HEK293 (cell line): ENCODE data around the gene RBM46.

ENCODE experiments used
- CTCF ChIA-PET: fragments of 350-600 bp; formaldehyde crosslinking; extraction: SDS; loops from one replicate; lab custom pipeline; 2021; ENCODE audit warnings: antibody characterized with exemption; lab: Yijun Ruan, JAX
- POLR2A ChIA-PET: fragments of 300-600 bp; formaldehyde crosslinking; extraction: SDS; loops from one replicate; lab custom pipeline; 2020; ENCODE audit warnings: antibody characterized with exemption, inconsistent platforms; lab: Yijun Ruan, JAX
- H3K27ac ChIP-seq: fragments of 200-500 bp; sonication (Bioruptor generic); 2 replicates; pipeline ENCODE4 v1.5.1; 2014; ENCODE audit warnings: low read depth, low read length, control low read depth, inconsistent platforms; ENCODE audit errors: extremely low read depth
- H3K36me3 ChIP-seq, 2 experiments: fragments of 200-500 bp in 1 of 2; sonication (Bioruptor generic) in 1 of 2; 1 replicate in 1 of 2; 2 replicates in 1 of 2; pipeline ENCODE4 v1.5.1; 2014 to 2017; ENCODE audit warnings: inconsistent platforms in 2 of 2, low read length in 2 of 2; ENCODE audit not compliant: control insufficient read depth in 2 of 2, insufficient read depth in 1 of 2
- H3K4me1 ChIP-seq: fragments of 200-500 bp; sonication (Bioruptor generic); 2 replicates; pipeline ENCODE4 v1.5.1; 2014; ENCODE audit warnings: mild to moderate bottlenecking, low read length, inconsistent platforms; ENCODE audit not compliant: control insufficient read depth, insufficient read depth
- H3K4me3 ChIP-seq: 2 replicates; pipeline ENCODE4 v1.5.1; 2011; ENCODE audit warnings: low read depth, mild to moderate bottlenecking, control low read depth, low read length, moderate library complexity
- H3K9me3 ChIP-seq: fragments of 200-500 bp; sonication (Bioruptor generic); 2 replicates; pipeline ENCODE4 v1.5.1; 2014; ENCODE audit warnings: low read depth, low read length, inconsistent platforms; ENCODE audit not compliant: control insufficient read depth, insufficient read depth
- FEZF1 ChIP-seq: fragments of 450-650 bp; formaldehyde crosslinking; IDR thresholded peaks from 2 replicates; pipeline ENCODE4 v1.5.1; 2016; ENCODE audit warnings: missing biosample characterization, missing genetic modification characterization
- IKZF3 ChIP-seq: fragments of 450-650 bp; IDR thresholded peaks from 2 replicates; pipeline ENCODE4 v1.5.0; 2018; ENCODE audit warnings: missing biosample characterization, mild to moderate bottlenecking, missing genetic modification characterization, moderate library complexity
- KLF8 ChIP-seq: fragments of 450-650 bp; formaldehyde crosslinking; IDR thresholded peaks from 2 replicates; pipeline ENCODE4 v1.5.1; 2016; ENCODE audit warnings: missing biosample characterization, missing genetic modification characterization
- OVOL3 ChIP-seq: fragments of 450-650 bp; formaldehyde crosslinking; IDR thresholded peaks from 2 replicates; pipeline ENCODE4 v1.5.1; 2016; ENCODE audit warnings: missing biosample characterization, missing genetic modification characterization
- RBAK ChIP-seq: fragments of 450-650 bp; formaldehyde crosslinking; IDR thresholded peaks from 2 replicates; pipeline ENCODE4 v1.5.1; 2016; ENCODE audit warnings: missing biosample characterization, missing genetic modification characterization
- ZIC2 ChIP-seq: fragments of 450-650 bp; formaldehyde crosslinking; IDR thresholded peaks from 2 replicates; pipeline ENCODE4 v1.5.1; 2016; ENCODE audit warnings: missing biosample characterization, missing genetic modification characterization
- ZNF10 ChIP-seq: fragments of 450-650 bp; formaldehyde crosslinking; IDR thresholded peaks from 2 replicates; pipeline ENCODE4 v1.5.1; 2017; ENCODE audit warnings: missing biosample characterization, missing genetic modification characterization
- ZNF132 ChIP-seq: fragments of 450-650 bp; formaldehyde crosslinking; IDR thresholded peaks from 2 replicates; pipeline ENCODE4 v1.5.1; 2017; ENCODE audit warnings: missing biosample characterization, missing genetic modification characterization, borderline replicate concordance
- ZNF16 ChIP-seq: fragments of 450-650 bp; formaldehyde crosslinking; IDR thresholded peaks from 2 replicates; pipeline ENCODE4 v1.5.1; 2016; ENCODE audit warnings: low read depth, missing biosample characterization, missing genetic modification characterization
- ZNF174 ChIP-seq: fragments of 450-650 bp; formaldehyde crosslinking; IDR thresholded peaks from 2 replicates; pipeline ENCODE4 v1.5.0; 2017; ENCODE audit warnings: missing biosample characterization, mild to moderate bottlenecking, missing genetic modification characterization
- ZNF239 ChIP-seq: fragments of 450-650 bp; formaldehyde crosslinking; IDR thresholded peaks from 2 replicates; pipeline ENCODE4 v1.5.1; 2016; ENCODE audit warnings: missing biosample characterization, missing genetic modification characterization
- ZNF391 ChIP-seq: fragments of 450-650 bp; formaldehyde crosslinking; IDR thresholded peaks from 2 replicates; pipeline ENCODE4 v1.5.1; 2016; ENCODE audit warnings: low read depth, missing biosample characterization, missing genetic modification characterization, borderline replicate concordance
- ZNF404 ChIP-seq: fragments of 450-650 bp; formaldehyde crosslinking; IDR thresholded peaks from 2 replicates; pipeline ENCODE4 v1.5.1; 2017; ENCODE audit warnings: missing biosample characterization, missing genetic modification characterization
- ZNF423 ChIP-seq: fragments of 450-650 bp; formaldehyde crosslinking; IDR thresholded peaks from 2 replicates; pipeline ENCODE4 v1.5.1; 2016; ENCODE audit warnings: missing biosample characterization, missing genetic modification characterization
- ZNF510 ChIP-seq: fragments of 450-650 bp; formaldehyde crosslinking; IDR thresholded peaks from 2 replicates; pipeline ENCODE4 v1.5.1; 2018; ENCODE audit warnings: mild to moderate bottlenecking, missing genetic modification characterization, missing biosample characterization; ENCODE audit not compliant: insufficient replicate concordance
- ZNF514 ChIP-seq: fragments of 450-650 bp; formaldehyde crosslinking; IDR thresholded peaks from 2 replicates; pipeline ENCODE4 v1.5.1; 2016; ENCODE audit warnings: missing biosample characterization, missing genetic modification characterization
- ZNF560 ChIP-seq: fragments of 450-650 bp; formaldehyde crosslinking; IDR thresholded peaks from 2 replicates; pipeline ENCODE4 v1.5.1; 2017; ENCODE audit warnings: missing biosample characterization, missing genetic modification characterization, borderline replicate concordance
- ZNF561 ChIP-seq: fragments of 450-650 bp; IDR thresholded peaks from 2 replicates; pipeline ENCODE4 v1.5.1; 2018; ENCODE audit warnings: missing biosample characterization, missing genetic modification characterization, borderline replicate concordance
- ZNF623 ChIP-seq: fragments of 450-650 bp; formaldehyde crosslinking; IDR thresholded peaks from 2 replicates; pipeline ENCODE4 v1.5.1; 2016; ENCODE audit warnings: missing biosample characterization, missing genetic modification characterization
- ZNF624 ChIP-seq: fragments of 450-650 bp; formaldehyde crosslinking; IDR thresholded peaks from 2 replicates; pipeline ENCODE4 v1.5.1; 2017; ENCODE audit warnings: missing biosample characterization, missing genetic modification characterization
- ZNF654 ChIP-seq: fragments of 450-650 bp; formaldehyde crosslinking; IDR thresholded peaks from 2 replicates; pipeline ENCODE4 v1.5.1; 2016; ENCODE audit warnings: low read depth, missing biosample characterization, missing genetic modification characterization
- ZNF670 ChIP-seq: fragments of 450-650 bp; formaldehyde crosslinking; IDR thresholded peaks from 2 replicates; pipeline ENCODE4 v1.5.1; 2016; ENCODE audit warnings: missing biosample characterization, missing genetic modification characterization, low read depth
- ZNF677 ChIP-seq: fragments of 450-650 bp; IDR thresholded peaks from 2 replicates; pipeline ENCODE4 v1.5.0; 2018; ENCODE audit warnings: missing biosample characterization, mild to moderate bottlenecking, missing genetic modification characterization, moderate library complexity
- ZNF785 ChIP-seq: fragments of 450-650 bp; formaldehyde crosslinking; IDR thresholded peaks from 2 replicates; pipeline ENCODE4 v1.5.1; 2016; ENCODE audit warnings: missing biosample characterization, missing genetic modification characterization
- ZNF792 ChIP-seq: fragments of 450-650 bp; formaldehyde crosslinking; IDR thresholded peaks from 2 replicates; pipeline ENCODE4 v1.5.1; 2016; ENCODE audit warnings: missing biosample characterization, missing genetic modification characterization
- TF ChIP-seq, protein P1 (sequence below): fragments of 450-650 bp; formaldehyde crosslinking; IDR thresholded peaks from 2 replicates; pipeline ENCODE4 v1.5.1; 2016; ENCODE audit warnings: missing biosample characterization, missing genetic modification characterization
- TF ChIP-seq, protein P2 (sequence below): fragments of 450-650 bp; formaldehyde crosslinking; IDR thresholded peaks from 2 replicates; pipeline ENCODE4 v1.5.1; 2016; ENCODE audit warnings: missing biosample characterization, missing genetic modification characterization
- TF ChIP-seq, protein P3 (sequence below): fragments of 450-650 bp; formaldehyde crosslinking; IDR thresholded peaks from 2 replicates; pipeline ENCODE4 v1.5.1; 2016; ENCODE audit warnings: missing biosample characterization, missing genetic modification characterization
- TF ChIP-seq, protein P4 (sequence below): fragments of 450-650 bp; formaldehyde crosslinking; IDR thresholded peaks from 2 replicates; pipeline ENCODE4; 2016; ENCODE audit warnings: missing biosample characterization, missing genetic modification characterization

Gene RBM46

DNA sequence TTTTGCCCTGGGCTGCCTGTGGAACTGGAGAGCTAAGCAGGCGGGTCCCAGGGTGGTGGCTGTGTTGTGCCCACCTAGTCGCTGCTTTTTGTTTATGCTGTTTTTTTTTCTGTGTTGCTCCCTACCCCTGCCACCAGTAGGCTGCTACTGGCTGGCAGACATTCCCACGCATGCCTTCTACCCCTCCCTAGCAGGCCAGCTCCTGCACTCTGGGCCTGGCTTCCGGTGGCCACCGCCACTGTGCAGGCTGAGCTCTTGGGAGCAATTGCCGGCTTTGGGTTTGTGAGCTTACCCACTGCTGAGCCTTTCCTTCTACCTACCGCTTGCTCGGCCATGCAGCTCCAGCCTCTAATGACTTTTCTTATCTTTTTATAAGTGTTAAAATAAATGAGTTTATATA is 57.6 kb downstream of the RBM46 start:
- POLR2A ChIA-PET = no interaction called here
- Histone ChIP-seq H3K4me1 (no peaks in the 10 kb centered on the region), H3K27ac (no peak overlapping the region), H3K36me3 (no peaks in the 10 kb centered on the region), H3K9me3 (no peaks in the 10 kb centered on the region), H3K4me3 (no peak overlapping the region)
- CTCF ChIA-PET = no interaction called here
- TF ChIP-seq ZNF624 (tag by site-specific recombination) (no peak), ZNF391 (tag by site-specific recombination) (no peak), ZNF404 (no peak), ZNF132 (tag by site-specific recombination) (no peak)
- TF ChIP-seq, protein P1, sequence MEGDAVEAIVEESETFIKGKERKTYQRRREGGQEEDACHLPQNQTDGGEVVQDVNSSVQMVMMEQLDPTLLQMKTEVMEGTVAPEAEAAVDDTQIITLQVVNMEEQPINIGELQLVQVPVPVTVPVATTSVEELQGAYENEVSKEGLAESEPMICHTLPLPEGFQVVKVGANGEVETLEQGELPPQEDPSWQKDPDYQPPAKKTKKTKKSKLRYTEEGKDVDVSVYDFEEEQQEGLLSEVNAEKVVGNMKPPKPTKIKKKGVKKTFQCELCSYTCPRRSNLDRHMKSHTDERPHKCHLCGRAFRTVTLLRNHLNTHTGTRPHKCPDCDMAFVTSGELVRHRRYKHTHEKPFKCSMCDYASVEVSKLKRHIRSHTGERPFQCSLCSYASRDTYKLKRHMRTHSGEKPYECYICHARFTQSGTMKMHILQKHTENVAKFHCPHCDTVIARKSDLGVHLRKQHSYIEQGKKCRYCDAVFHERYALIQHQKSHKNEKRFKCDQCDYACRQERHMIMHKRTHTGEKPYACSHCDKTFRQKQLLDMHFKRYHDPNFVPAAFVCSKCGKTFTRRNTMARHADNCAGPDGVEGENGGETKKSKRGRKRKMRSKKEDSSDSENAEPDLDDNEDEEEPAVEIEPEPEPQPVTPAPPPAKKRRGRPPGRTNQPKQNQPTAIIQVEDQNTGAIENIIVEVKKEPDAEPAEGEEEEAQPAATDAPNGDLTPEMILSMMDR (tag by site-specific recombination) = no peak

DNA sequence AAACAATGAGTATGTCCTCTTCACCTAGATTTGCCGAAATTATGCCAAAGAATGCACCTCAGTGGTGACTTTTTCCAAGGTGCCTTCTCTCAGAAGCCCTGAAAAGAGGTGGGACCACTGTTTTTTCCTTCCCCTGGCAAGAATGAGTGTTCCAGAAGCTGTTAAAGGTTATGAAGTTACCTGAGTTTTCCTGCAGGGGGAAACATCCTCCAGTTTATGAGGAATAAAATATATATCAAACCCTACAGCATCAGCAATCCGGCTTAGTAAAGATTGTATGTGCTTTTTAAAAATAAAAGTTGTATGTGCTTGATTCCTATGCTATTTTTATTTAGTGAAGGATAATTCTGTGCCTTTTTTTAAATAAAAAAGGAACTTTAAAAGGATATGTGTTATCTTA is 73.3 kb downstream of the RBM46 start:
- no peak for TF ChIP-seq ZIC2
- TF ChIP-seq ZNF654 (tag by site-specific recombination) = no peak
- TF ChIP-seq ZNF677 (tag by site-specific recombination) = no peak
- TF ChIP-seq ZNF785 = no peak
- no peak for TF ChIP-seq ZNF514
- no peak for TF ChIP-seq KLF8 (tag by site-specific recombination)
- Histone ChIP-seq H3K36me3 (no peaks in the 10 kb centered on the region), H3K27ac (no peak overlapping the region), H3K4me3 (no peak overlapping the region), H3K4me1 (no peaks in the 10 kb centered on the region), H3K9me3 (no peaks in the 10 kb centered on the region)
- ChIA-PET POLR2A (no interaction called here), CTCF (interaction anchor here (1.0 to 1.3 kb wide), 3 partner anchors 48 to 513 kb away, joined by 4 to 5 read pairs (median 5); no protein-coding TSS in a partner anchor)

DNA sequence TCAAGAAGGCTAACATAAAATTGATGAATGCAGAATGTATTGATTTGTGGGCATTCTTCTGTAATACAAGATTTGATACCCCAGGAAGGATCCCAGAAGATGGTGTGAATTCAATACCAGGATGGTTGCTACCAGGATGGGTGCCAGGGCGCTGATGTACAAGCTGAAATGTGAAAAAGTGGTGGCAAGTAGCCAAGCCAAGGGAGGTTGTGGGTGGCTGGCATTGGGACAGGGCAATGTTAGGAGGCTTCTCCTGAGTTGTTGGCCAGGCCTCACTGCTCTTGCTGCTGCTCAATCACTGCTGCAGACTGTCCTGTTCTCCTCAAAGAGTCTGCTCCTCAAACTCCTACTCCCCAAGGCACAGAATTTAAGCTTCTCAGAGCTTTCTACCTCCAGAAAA is 77.1 kb downstream of the RBM46 start:
- Histone ChIP-seq H3K27ac (no peak overlapping the region), H3K4me3 (no peak overlapping the region), H3K9me3 (no peaks in the 10 kb centered on the region), H3K36me3 (no peaks in the 10 kb centered on the region), H3K4me1 (no peaks in the 10 kb centered on the region)
- POLR2A ChIA-PET = no interaction called here
- CTCF ChIA-PET = interaction anchor here (0.6 kb wide), 1 partner anchor 121 kb away, joined by 3 read pairs; no protein-coding TSS in a partner anchor
- TF ChIP-seq, protein P2, sequence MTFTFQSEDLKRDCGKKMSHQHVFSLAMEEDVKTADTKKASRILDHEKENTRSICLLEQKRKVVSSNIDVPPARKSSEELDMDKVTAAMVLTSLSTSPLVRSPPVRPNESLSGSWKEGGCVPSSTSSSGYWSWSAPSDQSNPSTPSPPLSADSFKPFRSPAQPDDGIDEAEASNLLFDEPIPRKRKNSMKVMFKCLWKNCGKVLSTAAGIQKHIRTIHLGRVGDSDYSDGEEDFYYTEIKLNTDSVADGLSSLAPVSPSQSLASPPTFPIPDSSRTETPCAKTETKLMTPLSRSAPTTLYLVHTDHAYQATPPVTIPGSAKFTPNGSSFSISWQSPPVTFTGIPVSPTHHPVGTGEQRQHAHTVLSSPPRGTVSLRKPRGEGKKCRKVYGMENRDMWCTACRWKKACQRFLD = no peak
- no peak for TF ChIP-seq ZNF423 (tag by site-specific recombination)
- no peak for TF ChIP-seq ZNF16
- no peak for TF ChIP-seq OVOL3
- no peak for TF ChIP-seq ZNF561 (tag by site-specific recombination)
- no peak for TF ChIP-seq FEZF1 (tag by site-specific recombination)
- no peak for TF ChIP-seq ZNF792 (tag by site-specific recombination)
- TF ChIP-seq ZNF623 (tag by site-specific recombination) = no peak
- TF ChIP-seq, protein P3, sequence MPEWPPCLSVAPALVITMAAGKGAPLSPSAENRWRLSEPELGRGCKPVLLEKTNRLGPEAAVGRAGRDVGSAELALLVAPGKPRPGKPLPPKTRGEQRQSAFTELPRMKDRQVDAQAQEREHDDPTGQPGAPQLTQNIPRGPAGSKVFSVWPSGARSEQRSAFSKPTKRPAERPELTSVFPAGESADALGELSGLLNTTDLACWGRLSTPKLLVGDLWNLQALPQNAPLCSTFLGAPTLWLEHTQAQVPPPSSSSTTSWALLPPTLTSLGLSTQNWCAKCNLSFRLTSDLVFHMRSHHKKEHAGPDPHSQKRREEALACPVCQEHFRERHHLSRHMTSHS (tag by site-specific recombination) = no peak
- TF ChIP-seq RBAK = no peak
- TF ChIP-seq ZNF670 (tag by site-specific recombination) = no peak
- TF ChIP-seq ZNF510 (tag by site-specific recombination) = no peak
- TF ChIP-seq, protein P4, sequence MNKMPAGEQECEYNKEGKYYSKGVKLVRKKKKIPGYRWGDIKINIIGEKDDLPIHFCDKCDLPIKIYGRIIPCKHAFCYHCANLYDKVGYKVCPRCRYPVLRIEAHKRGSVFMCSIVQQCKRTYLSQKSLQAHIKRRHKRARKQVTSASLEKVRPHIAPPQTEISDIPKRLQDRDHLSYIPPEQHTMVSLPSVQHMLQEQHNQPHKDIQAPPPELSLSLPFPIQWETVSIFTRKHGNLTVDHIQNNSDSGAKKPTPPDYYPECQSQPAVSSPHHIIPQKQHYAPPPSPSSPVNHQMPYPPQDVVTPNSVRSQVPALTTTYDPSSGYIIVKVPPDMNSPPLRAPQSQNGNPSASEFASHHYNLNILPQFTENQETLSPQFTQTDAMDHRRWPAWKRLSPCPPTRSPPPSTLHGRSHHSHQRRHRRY (tag by site-specific recombination) = no peak
- no peak for TF ChIP-seq ZIC2
- TF ChIP-seq ZNF560 (tag by site-specific recombination) = no peak
- no peak for TF ChIP-seq ZNF239 (tag by site-specific recombination)
- TF ChIP-seq ZNF174 = no peak
- TF ChIP-seq IKZF3 = no peak
- no peak for TF ChIP-seq ZNF10
